Measurements from ENCODE around the gene ZNF335. TPM values are rescaled to one million over a fixed set of nuclear protein-coding genes. Genes with fewer than 3 reads are reported as not detected.

Gene ZNF335
- total RNA-seq, 4 donors from 2014 or later, result 34.3 to 60.1 (median 53.6) TPM

GRCh38 chr20:45927071-45927878, 44.7 kb downstream of the ZNF335 start:
- H3K9me3 ChIP-seq, result no peaks in the 10 kb centered on the region
- no peaks in the 10 kb centered on the region for H3K27me3 ChIP-seq
- TF ChIP-seq POLR2A (IDR thresholded peaks at IDR 0.05), result no peak
- no peak for TF ChIP-seq CTCF (IDR thresholded peaks at IDR 0.05)
- no peak for DNase-seq
- H3K27ac ChIP-seq, result no peak overlapping the region
- H3K36me3 ChIP-seq, result no peaks in the 10 kb centered on the region
- H3K4me1 ChIP-seq, result peaks cover 0 to 9% (median 0%) of the 10 kb centered on the region in 4 donors
- H3K4me3 ChIP-seq, result no peak overlapping the region

- H3K27ac ChIP-seq, result no peak overlapping the region
- TF ChIP-seq CTCF (IDR thresholded peaks at IDR 0.05), result no peak
- no peak for TF ChIP-seq POLR2A (IDR thresholded peaks at IDR 0.05)
Observed at GRCh38 chr20:45926731-45927070, 45.3 kb downstream of the ZNF335 start.

GRCh38 chr20:45925821-45926506, 46.0 kb downstream of the ZNF335 start:
- Histone ChIP-seq H3K4me3 (no peak overlapping the region), H3K27me3 (no peaks in the 10 kb centered on the region), H3K36me3 (no peaks in the 10 kb centered on the region), H3K9me3 (no peaks in the 10 kb centered on the region), H3K4me1 (peaks cover 0 to 17% (median 0%) of the 10 kb centered on the region in 4 donors), H3K27ac (peak overlapping the region in 1 of 4 donors; percentile 17)
- TF ChIP-seq POLR2A (IDR thresholded peaks at IDR 0.05), result no peak
- TF ChIP-seq CTCF (IDR thresholded peaks at IDR 0.05), result no peak
- no peak for DNase-seq

More at GRCh38 chr20:45926731-45927070, 45.3 kb downstream of the ZNF335 start:
- DNase-seq, result no peak
- Histone ChIP-seq H3K4me3 (no peak overlapping the region), H3K4me1 (peaks cover 0 to 11% (median 0%) of the 10 kb centered on the region in 4 donors), H3K36me3 (no peaks in the 10 kb centered on the region), H3K27me3 (no peaks in the 10 kb centered on the region), H3K9me3 (no peaks in the 10 kb centered on the region)

GRCh38 chr20:45924391-45925261, 47.4 kb downstream of the ZNF335 start:
- Histone ChIP-seq H3K4me1 (peaks cover 0 to 30% (median 0%) of the 10 kb centered on the region in 4 donors), H3K36me3 (no peaks in the 10 kb centered on the region), H3K27me3 (no peaks in the 10 kb centered on the region), H3K4me3 (no peak overlapping the region), H3K27ac (peak overlapping the region; percentile 36 to 78 (median 56)), H3K9me3 (no peaks in the 10 kb centered on the region)
- TF ChIP-seq CTCF (IDR thresholded peaks at IDR 0.05), result no peak
- DNase-seq, result no peak

GRCh38 chr20:45921337-45922189, 50.4 kb downstream of the ZNF335 start:
- Histone ChIP-seq H3K4me1 (peaks cover 0 to 46% (median 0%) of the 10 kb centered on the region in 4 donors), H3K36me3 (no peaks in the 10 kb centered on the region), H3K27me3 (no peaks in the 10 kb centered on the region), H3K4me3 (no peak overlapping the region), H3K9me3 (no peaks in the 10 kb centered on the region), H3K27ac (no peak overlapping the region)
- no peak for DNase-seq
- TF ChIP-seq POLR2A (IDR thresholded peaks at IDR 0.05), result no peak
- TF ChIP-seq CTCF (IDR thresholded peaks at IDR 0.05), result no peak

Data from Peyer's patch (tissue), 4 donors.